ENCODE data around the gene TMEM38B.
"Not testable (repeated sequence)": the region's sequence is repeated elsewhere in the genome, so short reads cannot be mapped to it uniquely, and the experiment has no call there.

Gene TMEM38B

GRCh38 chr9:105681313-105681712, 13.0 kb upstream of the TMEM38B start:
- DNase-seq (ENCODE audit: low read depth in 1 of 2, low spot score in 1 of 2): no peak

GRCh38 chr9:105681724-105682123, 12.6 kb upstream of the TMEM38B start:
- DNase-seq (ENCODE audit: low read depth in 1 of 2, low spot score in 1 of 2): no peak

- no peak for DNase-seq (ENCODE audit: low read depth in 1 of 2, low spot score in 1 of 2)
These were observed 10.6 kb upstream of the TMEM38B start for GRCh38 chr9:105683688-105684275.

- no peak for DNase-seq (ENCODE audit: low read depth in 1 of 2, low spot score in 1 of 2)
These were observed 7.4 kb upstream of the TMEM38B start for GRCh38 chr9:105686936-105687335.

- DNase-seq (ENCODE audit: low read depth in 1 of 2, low spot score in 1 of 2): no peak
These were observed 3.6 kb upstream of the TMEM38B start for GRCh38 chr9:105690742-105691141.

GRCh38 chr9:105693435-105694189, 729 bp upstream of the TMEM38B start:
- DNase-seq (ENCODE audit: low read depth in 1 of 2, low spot score in 1 of 2): no peak

GRCh38 chr9:105694848-105695581, 674 bp downstream of the TMEM38B start:
- peak; percentile 15 to 38 for DNase-seq (ENCODE audit: low read depth in 1 of 2, low spot score in 1 of 2)

GRCh38 chr9:105696219-105696793, 2.0 kb downstream of the TMEM38B start:
- no peak for DNase-seq (ENCODE audit: low read depth in 1 of 2, low spot score in 1 of 2)

- DNase-seq (ENCODE audit: low read depth in 1 of 2, low spot score in 1 of 2): no peak
These were observed 3.5 kb downstream of the TMEM38B start for GRCh38 chr9:105697871-105698270.

GRCh38 chr9:105698348-105698870, 4.1 kb downstream of the TMEM38B start:
- no peak for DNase-seq (ENCODE audit: low read depth in 1 of 2, low spot score in 1 of 2)

- DNase-seq (ENCODE audit: low read depth in 1 of 2, low spot score in 1 of 2): no peak
These were observed 6.3 kb downstream of the TMEM38B start for GRCh38 chr9:105700668-105701067.

GRCh38 chr9:105701145-105701544, 6.8 kb downstream of the TMEM38B start:
- no peak for DNase-seq (ENCODE audit: low read depth in 1 of 2, low spot score in 1 of 2)

- DNase-seq (ENCODE audit: low read depth in 1 of 2, low spot score in 1 of 2): no peak
These were observed 7.9 kb downstream of the TMEM38B start for GRCh38 chr9:105702207-105702606.

- DNase-seq (ENCODE audit: low read depth in 1 of 2, low spot score in 1 of 2): not testable (repeated sequence)
These were observed 9.3 kb downstream of the TMEM38B start for GRCh38 chr9:105703638-105704037.

- no peak for DNase-seq (ENCODE audit: low read depth in 1 of 2, low spot score in 1 of 2)
These were observed 11.8 kb downstream of the TMEM38B start for GRCh38 chr9:105706156-105706555.

- no peak for DNase-seq (ENCODE audit: low read depth in 1 of 2, low spot score in 1 of 2)
These were observed 14.1 kb downstream of the TMEM38B start for GRCh38 chr9:105708405-105708804.

GRCh38 chr9:105710638-105711037, 16.3 kb downstream of the TMEM38B start:
- DNase-seq (ENCODE audit: low read depth in 1 of 2, low spot score in 1 of 2): no peak

GRCh38 chr9:105711867-105712266, 17.5 kb downstream of the TMEM38B start:
- no peak for DNase-seq (ENCODE audit: low read depth in 1 of 2, low spot score in 1 of 2)

- DNase-seq (ENCODE audit: low read depth in 1 of 2, low spot score in 1 of 2): no peak
These were observed 18.0 kb downstream of the TMEM38B start for GRCh38 chr9:105712297-105712696.

- no peak for DNase-seq (ENCODE audit: low read depth in 1 of 2, low spot score in 1 of 2)
These were observed 18.4 kb downstream of the TMEM38B start for GRCh38 chr9:105712773-105713172.

GRCh38 chr9:105713260-105714019, 19.1 kb downstream of the TMEM38B start:
- no peak for DNase-seq (ENCODE audit: low read depth in 1 of 2, low spot score in 1 of 2)

Data from activated CD4-positive, alpha-beta T cell treated with anti-CD3 and anti-CD28 coated beads, Interleukin-2, amount 50 U/mL, for 24 hours (primary cell).